IPS-11a (cell line): ENCODE data around the gene TP53INP2.
A peak's percentile ranks its signal among the peaks of the same experiment; 100 is the strongest.
"Not testable (repeated sequence)": the region's sequence is repeated elsewhere in the genome, so short reads cannot be mapped to it uniquely, and the experiment has no call there.

Source experiments
- H3K4me3 ChIP-seq: one replicate; pipeline ENCODE4 v1.5.1; 2013; ENCODE audit warnings: low read depth, low read length, control low read depth

Gene TP53INP2, protein sequence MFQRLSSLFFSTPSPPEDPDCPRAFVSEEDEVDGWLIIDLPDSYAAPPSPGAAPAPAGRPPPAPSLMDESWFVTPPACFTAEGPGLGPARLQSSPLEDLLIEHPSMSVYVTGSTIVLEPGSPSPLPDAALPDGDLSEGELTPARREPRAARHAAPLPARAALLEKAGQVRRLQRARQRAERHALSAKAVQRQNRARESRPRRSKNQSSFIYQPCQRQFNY

DNA sequence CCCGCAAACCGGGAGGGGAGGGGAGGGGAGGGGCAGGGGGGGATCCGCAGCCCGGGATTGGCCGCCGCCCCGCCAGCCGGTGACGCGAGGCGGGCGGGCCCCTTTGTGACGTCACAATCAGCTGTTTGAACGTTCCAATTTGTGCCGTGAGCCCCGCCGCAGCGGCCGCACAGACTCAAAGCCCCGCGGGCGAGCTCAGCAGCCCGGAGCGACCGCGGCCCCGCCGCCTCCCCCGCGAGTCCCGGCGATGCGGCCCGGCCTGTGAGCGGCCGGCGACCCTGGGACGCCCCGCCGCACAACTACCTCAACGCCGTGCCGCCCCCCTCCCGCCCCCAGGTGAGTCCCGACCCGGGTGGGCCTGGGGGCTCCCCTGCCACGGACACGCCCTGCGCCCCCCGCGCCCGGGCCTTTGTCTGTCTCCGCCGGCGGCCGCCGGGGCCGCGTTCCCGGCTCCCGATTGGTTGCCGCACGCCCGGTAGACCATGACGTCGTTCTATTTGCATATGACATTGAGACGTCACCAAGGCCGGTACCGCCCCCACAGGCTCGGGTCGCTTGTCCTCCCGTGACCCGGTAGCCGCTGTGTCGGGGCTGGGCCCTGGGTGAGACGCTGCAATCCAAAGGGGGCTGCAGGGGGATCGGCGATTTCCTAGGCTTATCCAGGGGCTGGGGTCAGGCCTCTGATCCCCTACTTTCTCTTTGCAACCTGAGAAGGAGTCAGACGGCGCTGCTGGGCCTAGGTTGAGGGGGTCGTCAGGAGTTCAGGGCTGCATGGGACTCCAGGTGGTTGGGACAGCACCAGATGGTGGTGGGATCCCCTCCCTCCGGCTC is at the start of gene TP53INP2:
Gene TP53INP2 (plus strand): TSS at position 168 of the 831 bp plus-strand sequence. CDS start 4,396 bp downstream, outside the sequence.
- H3K4me3 ChIP-seq, result peak within 1 kb of the TSS; percentile 72

DNA sequence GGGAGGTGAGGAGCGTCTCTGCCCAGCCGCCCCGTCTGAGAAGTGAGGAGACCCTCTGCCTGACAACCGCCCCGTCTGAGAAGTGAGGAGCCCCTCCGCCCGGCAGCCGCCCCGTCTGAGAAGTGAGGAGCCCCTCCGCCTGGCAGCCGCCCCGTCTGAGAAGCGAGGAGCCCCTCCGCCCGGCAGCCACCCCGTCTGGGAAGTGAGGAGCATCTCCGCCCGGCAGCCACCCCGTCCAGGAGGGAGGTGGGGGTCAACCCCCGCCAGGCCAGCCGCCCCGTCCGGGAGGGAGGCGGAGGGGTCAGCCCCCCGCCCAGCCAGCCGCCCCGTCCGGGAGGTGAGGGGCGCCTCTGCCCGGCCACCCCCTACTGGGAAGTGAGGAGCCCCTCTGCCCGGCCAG is 45.5 kb upstream of the TP53INP2 start:
- not testable (repeated sequence) for H3K4me3 ChIP-seq

DNA sequence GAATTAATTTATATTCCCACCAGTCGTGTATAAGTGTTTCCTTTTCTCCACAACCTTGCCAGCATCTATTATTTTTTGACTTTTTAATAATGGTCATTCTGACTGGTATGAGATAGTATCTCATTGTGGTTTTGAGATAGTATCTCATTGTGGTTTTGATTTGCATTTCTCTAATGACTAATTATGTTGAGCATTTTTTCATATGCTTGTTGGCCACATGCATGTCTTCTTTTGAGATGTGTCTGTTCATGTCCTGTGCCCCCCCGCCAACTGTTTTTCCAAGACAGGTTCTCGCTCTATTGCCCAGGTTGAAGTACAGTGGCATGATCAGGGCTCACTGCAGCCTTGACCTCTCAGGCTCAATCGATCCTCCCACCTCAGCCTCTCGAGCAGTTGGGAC is 42.3 kb upstream of the TP53INP2 start:
- not testable (repeated sequence) for H3K4me3 ChIP-seq

DNA sequence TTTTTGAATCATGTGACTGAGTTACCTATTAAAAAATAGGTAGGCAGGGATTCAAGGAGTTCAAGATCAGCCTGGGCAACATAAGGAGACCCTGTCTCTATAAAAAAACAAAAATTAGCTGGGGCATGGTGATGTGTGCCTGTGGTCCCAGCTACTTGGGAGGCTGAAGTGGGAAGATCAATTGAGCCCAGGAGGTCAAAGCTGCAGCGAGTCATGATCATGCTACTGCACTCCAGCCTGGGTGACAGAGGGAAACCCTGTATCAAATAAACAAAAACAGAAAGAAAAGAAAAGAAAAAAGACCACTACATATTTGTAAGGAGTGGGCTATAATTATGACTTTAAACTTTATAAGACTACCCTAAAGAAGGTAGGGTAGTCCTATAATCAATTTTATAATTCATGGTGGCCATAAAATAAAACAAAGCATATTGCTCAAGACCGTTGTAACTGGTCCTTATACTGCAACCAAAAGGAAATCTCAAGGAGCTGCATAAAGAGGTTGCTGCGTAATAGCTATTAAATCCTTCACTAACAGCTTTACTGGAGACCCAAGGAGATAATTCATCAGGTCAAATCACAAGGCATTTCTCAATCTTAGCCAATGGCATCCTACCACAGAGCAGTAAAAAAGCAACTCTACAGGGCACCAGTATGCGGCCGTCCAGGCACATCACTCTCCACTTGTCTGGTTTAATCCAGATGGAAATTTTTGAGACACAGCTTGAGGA is 40.8 kb upstream of the TP53INP2 start:
- no peak overlapping the region for H3K4me3 ChIP-seq

DNA sequence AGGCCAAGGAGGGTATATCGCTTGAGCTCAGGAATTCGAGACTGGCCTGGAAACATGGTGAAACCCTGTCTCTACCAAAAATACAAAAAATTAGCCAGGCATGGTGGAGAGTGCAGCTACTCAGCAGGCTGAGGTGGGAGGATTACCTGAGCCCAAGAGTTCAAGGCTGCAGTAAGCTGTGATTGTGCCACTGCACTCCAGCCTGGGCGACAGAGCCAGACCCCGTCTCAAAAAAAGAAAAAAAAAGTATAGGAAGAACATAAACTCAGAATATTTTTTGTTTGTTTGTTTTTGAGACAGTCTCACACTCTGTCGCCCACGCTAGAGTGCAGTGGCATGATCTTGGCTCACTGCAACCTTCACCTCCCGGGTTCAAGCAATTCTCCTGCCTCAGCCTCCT is 39.4 kb upstream of the TP53INP2 start:
- not testable (repeated sequence) for H3K4me3 ChIP-seq

DNA sequence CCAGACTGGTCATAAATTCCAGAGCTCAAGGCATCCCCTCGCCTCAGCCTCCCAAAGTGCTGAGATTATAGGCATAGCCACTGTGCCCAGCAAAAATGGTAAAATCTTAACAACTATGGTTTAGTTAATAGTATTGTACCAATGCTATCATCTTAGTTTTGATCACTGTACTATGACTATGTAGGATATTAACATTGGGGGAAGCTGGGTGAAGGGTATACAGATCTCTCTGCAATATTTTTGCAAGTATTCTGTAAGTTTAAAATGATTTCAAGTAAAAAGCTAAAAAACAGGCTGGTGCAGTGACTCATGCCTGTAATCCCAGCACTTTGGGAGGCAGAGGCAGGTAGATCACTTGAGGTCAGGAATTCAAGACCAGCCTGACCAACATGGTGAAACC is 35.0 kb upstream of the TP53INP2 start:
- H3K4me3 ChIP-seq, result no peak overlapping the region

DNA sequence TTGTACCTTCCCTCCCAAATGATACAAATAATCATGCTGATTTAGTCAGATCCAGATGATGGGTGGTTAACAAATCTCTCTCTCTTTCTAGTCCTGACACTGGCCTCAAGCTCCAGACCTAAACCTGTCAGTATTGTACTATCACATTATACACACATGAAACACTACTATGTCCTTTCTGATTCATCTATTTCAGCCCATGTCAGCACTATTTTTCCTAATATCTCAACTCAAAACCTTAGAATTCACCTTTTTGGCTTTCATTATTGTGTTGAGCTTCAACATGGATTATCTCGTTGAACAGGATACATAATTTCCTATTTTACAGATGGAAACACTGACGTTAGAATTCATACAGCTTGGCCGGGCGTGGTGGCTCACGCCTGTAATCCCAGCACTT is 30.7 kb upstream of the TP53INP2 start:
- H3K4me3 ChIP-seq, result no peak overlapping the region

DNA sequence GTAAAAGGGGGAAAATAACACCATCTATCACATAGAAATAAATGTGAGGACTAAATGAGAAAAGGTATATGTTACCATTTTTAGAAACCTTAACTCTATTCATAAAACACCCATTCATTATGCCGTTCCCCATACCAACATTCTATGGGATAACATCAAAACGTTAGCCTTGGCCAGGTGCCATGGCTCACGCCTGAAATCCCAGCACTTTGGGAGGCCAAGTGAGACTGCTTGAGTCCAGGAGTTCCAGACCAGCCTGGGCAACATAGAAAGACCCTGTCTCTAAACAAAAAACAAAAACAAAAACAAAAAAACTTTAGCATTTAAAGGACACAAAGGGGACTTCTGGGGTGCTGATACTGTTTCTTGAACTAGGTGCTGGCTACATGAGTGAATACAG is 28.6 kb upstream of the TP53INP2 start:
- H3K4me3 ChIP-seq, result peak overlapping the region; percentile 91

DNA sequence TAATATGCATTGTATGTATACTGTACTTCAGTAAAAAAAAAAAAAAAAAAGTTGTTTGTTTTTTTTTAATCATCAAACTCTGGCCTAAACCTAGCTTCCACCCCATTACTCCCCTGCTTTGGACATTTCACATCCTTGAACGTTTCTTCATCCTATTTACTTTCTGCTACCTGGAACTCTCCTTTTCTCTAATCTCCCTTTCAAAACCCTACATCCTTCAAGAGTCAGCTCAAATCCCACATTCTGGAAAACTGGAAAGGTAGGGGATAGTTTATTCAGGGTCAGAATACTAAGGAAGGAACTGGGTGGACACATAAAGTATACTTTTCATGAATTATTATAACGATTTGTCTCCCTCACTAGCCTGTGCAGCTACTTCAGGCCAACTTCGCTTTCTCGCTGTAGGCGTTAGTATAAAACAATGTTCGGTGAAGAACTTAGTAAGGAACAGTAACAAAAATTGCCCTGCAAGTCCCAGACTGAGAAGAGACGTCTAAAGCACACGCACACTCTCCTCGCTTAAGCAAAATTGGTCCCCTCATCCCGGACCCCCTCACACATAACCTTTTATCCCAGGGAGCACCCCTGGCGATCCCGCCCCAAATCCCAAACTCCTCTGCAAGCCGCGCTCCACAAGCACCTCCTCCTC is 28.0 kb upstream of the TP53INP2 start:
- H3K4me3 ChIP-seq, result peak overlapping the region; percentile 91

DNA sequence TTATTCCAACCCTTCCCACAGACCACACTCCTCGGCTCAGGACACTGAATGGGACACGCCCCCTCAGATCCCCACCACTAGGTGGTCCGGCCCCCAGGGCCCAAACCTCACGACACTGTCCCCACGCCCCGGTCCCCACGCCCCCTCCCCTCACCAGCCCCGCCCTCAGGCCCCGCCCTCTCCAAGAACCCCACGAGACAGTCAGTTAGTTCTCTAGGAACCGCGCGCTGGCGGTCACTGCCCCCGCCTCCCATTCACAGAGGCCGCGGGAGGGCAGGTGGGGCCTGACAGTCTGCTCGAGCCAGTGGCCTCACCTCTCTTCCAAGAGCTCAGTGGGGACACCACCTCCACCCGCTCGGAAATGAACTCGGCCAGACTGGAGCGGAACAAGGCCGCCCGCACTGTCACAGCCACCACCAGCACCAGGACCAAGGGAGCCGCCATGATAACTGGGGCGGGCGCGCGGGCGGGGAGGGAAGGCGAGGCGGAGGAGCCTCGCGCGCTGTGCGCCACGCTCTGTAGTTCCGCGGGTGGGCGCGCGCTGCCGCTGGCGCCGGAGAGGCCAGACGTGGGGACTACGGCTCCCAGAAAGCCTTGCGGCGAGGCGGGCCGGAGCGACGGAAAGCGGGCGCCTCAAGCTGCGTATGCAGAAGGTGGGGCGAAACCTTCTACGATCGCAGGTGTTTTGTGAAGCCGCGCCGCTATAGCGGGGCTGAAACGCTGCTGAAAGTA is 27.3 kb upstream of the TP53INP2 start, which contains the start of gene PIGU:
Gene PIGU (minus strand): TSS at position 451 of the 732 bp plus-strand sequence. CDS start 7 bp downstream, at position 444.
- H3K4me3 ChIP-seq, result peak within 1 kb of the TSS; percentile 91

DNA sequence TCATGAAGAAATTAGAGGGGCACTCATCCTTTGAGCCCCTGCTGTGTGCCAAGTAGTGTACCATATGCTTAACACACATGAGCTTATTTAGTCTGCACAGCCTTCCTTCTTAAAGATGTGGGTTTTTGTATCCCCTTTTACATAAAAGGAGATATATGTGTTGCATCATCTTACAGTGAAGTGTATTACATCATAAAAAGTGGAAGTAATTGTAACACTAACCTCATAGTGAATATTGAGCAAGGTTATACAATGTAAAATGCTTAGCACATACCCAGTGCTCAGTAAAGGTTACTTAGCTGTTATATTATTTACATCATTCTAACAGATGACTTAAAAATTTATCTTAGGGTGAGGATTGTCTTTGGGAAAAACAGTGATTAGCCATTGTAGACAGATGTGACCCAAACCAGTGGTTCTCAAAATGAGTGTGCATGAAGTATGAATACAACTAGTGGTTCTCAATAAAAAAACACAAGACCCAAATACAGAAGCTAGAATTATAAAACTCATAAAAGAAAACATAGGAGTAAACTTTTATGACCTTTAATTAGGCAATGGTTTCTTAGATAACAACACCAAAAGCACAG is 23.5 kb upstream of the TP53INP2 start:
- H3K4me3 ChIP-seq, result no peak overlapping the region

DNA sequence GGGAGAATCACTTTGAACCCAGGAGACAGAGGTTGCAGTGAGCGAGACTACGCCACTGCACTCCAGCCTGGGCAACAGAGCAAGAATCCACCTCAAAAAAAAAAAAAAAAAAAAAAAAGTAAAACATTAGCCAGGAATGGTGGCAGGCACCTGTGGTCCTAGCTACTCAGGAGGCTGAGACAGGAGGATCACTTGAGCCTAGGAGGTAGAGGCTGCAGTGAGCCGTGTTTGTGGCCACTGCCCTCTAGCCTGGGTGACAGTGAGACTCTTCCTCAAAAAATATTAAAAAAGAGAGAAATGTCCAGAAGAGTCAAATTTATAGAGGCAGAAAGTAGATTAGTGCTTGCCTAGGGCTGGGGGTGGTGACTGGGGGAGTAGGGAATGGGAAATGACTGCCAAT is 20.5 kb upstream of the TP53INP2 start:
- H3K4me3 ChIP-seq, result no peak overlapping the region

DNA sequence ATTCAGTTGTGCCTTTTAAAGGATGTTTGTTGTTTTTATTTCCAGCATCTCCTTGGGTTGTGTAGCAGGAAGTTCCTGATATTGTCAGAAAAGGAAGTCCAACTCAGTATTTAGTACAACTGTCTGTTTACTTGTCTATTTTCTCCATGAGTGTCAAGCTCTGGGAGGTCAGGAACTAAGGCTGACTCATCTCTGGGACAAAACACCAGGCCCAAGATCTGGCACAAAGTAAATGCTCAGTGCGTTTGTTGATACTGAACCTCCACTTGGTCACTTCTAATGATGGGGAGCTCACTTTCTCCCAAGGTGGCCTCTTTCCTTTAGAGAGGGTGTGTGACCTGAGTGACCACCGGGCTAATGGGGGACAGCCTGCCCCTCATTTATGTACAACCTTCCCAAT is 14.7 kb upstream of the TP53INP2 start:
- H3K4me3 ChIP-seq, result no peak overlapping the region

DNA sequence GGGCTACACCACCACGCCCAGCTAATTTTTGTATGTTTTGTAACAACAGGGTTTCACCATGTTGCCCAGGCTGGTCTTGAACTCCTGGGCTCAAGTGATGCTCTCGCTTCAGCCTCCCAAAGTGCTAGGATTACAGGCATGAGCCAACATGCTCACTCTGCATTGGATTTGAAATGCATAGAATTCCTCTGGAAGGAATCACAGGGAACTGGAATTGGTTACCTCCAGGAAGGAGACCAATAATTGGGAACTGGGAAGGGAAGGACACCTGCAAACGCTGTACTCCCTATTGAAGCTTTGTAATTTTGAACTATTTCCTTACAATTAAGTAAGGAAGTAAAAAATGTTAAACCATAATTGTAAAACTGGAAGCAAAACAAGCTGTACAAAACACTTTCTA is 12.3 kb upstream of the TP53INP2 start:
- no peak overlapping the region for H3K4me3 ChIP-seq

DNA sequence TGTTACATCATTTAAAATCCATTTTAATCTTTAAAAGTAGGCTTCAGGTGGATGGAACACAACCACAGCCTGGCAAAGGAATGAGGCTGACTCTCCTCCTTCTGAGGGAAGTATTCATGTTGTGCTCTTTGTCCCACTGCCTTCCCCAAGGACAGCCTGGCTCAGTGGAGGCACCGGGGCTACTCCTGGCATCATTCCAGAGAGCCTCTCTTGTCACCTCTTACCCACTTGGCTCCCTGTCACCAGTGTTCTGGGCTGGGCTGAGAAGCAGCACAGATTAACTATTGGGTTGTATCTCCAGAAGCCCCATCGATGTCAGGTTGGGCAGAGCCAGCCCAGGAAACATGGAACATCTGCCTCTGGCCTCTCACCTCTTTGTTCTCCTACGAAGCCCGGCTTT is 10.7 kb upstream of the TP53INP2 start:
- H3K4me3 ChIP-seq, result no peak overlapping the region

DNA sequence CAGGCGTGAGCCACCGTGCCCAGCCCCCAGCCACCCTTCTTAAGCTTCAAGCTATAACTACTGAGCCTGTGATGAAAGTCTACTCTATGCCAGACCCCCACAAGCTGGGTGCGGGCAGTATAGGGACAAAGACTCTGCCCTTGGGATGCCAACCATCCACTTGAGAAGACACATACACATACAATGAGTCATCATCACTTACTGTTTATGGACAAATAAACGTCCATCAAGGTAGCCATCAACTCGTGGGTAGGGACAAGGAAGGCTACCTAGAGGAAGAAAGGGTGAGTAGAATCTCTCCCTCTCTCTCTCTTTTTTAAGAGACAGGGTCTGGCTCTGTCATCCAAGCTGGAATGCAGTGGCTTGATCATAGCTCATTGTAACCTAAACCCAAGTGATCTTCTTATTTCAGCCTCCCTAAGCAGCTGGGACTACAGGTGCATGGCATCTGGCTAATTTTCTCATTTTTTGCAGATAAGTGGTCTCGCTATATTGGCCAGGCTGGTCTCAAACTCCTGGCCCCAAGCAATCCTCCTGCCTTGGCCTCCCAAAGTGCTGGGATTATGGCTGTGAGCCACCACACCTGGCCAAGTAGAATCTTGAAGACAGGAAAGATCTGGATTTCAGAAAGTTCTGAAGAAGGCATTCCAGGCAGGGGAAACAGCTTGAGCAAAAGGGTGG is 2.6 kb upstream of the TP53INP2 start:
- no peak overlapping the region for H3K4me3 ChIP-seq

DNA sequence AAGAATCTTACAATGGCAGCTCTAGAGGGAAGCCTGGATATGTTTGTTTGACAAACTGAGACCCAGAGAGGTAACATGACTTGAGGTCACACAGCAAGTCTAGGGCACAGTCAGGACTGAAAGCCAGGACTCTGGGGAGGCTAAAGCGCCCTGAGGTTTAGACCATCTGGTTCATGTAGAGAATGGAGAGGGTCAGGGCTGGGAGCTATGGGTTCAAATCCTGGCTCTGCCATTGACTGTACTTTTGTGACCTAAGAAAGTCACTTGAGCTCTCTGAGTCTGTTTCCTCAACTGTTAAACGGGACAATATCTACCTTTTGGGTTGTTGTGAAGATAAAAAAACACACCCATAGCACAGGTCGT is 1.1 kb upstream of the TP53INP2 start:
- H3K4me3 ChIP-seq, result peak overlapping the region; percentile 72

DNA sequence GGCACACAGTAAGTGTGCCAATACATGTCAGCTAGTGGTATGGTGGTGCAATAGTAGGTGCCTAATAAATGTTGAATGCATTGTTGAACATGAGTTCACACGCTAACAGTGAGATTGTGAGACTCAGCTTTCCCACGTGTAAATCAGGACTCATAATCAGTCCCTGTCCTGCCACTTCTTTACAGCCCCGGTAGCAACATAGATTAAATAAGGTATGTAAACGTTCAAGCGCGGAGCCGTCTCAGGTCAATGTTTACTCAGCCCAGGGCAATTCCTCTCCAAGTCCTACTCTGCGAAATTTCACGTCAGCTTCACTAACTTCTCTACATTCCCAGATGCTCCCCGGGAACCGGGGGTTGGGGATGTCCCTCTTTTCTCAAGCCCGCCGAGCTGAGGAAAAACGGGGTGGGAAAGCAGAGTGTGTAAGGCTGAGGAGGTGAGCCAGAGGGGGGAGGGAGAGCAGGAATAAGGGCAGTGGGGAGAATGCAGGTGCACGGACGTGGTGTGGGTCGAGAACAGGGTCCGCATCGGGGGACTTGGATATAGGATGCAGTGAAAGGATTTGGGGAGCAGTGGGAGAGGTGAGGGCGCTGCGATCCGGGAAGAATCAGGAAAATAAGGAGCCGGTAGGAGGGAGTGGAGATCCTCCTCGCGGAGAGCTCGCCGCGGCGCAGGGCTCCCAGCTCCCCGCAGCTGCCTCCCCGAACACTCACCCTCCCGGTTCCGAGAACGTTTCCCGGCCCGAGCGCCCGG is 544 bp upstream of the TP53INP2 start:
- peak overlapping the region; percentile 72 for H3K4me3 ChIP-seq

DNA sequence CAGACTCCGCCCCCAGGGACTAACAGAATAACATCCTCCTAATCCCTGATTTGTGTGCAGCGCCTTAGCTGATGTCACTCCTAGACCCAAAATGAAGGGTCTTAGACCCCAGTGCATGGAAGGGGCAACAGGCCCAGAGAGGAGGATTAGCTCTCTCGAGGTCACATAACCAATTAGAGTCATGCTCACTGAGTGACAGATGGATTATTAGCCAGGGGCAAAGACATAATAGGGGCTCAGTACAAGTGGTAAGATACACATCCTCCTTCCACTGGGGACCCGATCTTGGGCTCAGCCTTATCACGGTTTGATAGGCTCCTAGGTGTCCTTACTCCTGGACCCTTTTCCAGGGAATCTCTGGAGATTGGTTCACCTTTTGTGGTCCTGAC is 858 bp downstream of the TP53INP2 start:
- H3K4me3 ChIP-seq, result peak overlapping the region; percentile 72
